GM19438 (cell line): ENCODE results near the gene FAM168A.

Experiments used
- ATAC-seq: cut with Tn5 transposase; IDR thresholded peaks from one replicate; pipeline ENCODE4 v1.9.1; 2021; ENCODE audit warnings: low read depth; ENCODE audit not compliant: unreplicated experiment

FAM168A gene

DNA sequence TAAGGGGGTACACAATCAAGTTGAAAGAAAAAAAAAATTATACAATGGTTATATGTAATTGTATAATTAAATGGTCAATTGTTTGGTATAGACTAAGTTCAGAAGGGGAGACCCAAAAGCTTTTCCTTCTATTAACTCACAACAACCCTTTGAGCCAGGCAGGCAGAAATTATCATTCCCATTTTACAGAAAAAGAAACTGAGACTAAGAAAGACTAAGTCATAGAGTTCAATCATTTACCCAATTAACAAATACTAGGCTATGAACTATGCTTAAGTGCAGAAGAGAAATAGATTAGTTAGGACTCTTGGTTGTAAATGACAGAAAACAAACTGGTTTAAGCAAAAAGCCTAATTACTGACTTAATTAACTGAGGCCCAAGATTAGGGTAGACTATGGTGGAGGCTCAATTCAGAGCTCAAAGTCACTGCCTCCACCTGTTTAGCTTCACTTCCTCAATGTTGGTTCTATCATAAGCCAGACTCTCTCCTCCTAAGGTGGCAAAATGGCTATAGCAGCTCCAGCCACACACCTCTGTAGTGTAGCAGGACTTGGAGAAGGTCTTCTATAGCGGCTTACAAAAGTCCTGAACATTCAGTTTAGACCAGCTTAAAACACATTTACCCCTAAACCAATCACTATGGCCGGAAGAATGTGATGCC lies 34.2 kb downstream of the FAM168A start:
- ATAC-seq, result no peak

DNA sequence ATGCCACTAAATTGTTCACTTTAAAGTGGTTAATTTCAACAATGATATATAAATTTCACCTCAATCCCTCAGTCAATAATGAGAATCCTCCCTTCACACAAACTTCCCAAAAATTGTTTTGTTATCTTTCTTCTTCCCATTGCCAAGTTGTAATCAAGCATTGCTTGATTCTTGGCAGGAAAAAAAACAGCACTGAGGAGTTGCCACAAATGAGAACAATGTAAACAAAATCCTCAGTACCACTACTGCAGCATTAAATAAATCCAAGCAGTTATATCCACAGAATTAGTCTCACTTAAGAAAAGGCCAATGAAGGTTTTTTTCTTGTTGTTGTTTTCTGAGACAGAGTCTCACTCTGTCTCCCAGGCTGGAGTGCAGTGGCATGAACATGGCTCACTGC lies 38.2 kb downstream of the FAM168A start:
- no peak for ATAC-seq

DNA sequence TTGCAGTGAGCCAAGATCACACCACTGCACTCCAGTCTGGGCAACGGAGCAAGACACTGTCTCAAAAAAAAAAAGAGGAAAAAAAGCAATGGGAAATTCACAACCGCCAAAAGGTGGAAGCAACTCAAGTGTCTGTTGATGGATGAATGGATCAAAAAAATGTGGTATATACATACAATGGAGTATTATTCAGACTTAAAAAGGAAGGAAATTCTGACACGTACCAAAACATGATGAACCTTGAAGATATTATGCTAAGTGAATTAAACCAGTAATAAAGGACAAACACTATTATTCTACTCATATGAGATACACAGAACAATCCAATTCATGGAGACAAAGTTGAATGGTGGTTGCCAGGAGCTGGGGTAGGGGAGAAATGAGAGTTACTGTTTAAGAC lies 40.9 kb downstream of the FAM168A start:
- no peak for ATAC-seq

DNA sequence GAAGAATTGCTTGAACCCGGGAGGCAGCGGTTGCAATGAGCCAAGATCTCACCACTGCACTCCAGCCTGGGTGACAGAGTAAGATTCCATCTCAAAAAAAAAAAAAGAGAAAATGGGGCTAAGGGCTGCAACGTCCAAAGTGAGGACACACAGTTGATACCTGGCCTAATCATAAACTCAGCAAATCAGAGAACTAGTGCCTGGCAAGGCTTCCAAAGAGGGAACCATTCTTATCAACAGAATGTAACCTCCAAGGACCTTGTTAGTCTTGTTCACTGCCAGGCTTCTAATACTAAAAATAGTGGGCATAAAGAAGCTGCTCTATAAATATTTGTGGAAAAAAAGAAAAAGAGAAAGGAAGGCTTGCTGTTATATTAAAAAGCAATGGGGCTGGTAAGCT lies 42.3 kb downstream of the FAM168A start:
- no peak for ATAC-seq

DNA sequence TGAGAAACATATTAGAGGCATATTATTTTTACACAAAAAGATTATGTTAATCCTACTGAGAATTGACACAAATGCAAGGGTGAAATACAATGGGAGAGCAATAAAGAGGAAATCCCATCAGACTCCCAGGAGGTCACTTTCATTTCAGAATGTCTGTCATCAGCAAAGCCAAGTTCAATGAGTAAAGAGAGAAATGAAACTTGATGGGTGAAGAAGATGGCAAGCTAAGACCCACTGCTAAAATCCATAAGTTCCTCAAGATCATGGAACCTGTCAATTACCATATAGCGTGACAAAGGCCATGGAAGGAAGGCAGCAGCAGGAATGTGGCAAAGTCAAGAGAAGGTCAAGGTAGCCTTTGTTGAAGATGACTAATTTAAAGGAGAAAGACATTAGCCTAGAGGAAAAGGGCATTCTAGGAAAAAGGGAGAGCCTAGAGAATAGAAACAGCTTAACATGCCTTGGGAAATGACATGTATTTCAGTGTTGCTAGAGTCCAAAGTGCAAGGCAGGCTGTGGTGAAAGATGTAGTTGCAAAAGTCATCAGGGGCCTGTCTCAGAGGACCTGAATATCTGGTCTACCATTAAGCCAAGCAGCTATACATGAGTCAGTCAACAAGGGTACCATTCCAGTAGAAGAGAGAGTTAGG lies 43.1 kb downstream of the FAM168A start:
- no peak for ATAC-seq

DNA sequence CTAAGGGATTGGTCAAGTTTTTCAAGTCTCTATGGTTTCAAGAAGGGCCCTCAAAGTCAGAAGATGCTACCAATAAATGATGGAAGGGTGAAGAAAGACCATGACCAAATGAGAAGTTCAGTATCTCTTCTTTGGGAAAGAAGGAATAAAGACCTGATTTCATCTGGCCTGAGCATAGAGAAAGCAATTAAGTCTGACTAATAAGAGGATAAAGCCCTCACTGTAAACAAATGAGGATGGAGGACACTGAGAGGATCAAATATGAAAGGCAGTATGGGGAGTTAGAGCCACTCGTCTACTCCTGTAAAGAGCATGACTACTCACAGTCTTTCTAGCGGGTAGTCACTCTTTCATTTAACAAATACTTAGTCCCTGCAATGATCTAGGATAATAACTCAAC lies 44.6 kb downstream of the FAM168A start:
- ATAC-seq, result no peak

DNA sequence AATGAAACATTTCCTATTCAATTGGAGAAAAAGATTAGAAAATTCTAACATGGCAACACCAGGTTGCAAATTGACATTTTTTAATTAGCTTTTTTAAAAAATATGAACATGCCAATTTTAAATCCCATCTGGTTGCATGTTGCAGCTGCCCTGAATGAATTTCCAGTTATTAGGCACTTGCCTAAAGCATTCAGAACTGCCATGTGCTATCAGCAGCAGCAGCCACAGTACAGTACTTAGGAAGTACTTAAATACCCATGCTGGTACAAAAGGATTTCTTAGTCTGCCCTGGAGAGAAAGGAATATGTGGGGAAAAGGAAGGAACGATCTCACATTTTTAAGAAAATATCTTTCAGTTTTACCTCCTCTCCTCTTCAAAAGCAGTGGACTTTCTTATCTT lies 46.2 kb downstream of the FAM168A start:
- ATAC-seq, result no peak

DNA sequence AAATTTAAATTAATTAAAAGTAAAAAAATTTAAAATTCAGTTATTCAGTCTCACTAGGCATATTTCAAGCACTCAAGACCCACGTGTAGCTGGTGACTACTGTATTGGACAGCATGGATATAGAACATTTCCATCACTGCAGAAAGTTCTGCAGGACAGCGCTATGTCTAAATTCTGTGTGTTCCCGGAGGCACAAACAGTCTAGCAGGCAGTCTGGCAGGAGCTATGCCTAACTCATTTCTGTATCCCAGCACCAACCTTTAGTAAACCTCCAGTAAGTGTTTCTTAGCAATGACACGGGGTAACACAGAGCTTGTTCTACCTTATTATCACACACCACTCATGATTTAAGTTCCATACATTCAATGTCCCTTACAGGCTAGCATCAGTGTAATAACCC lies 48.5 kb downstream of the FAM168A start:
- ATAC-seq, result no peak

DNA sequence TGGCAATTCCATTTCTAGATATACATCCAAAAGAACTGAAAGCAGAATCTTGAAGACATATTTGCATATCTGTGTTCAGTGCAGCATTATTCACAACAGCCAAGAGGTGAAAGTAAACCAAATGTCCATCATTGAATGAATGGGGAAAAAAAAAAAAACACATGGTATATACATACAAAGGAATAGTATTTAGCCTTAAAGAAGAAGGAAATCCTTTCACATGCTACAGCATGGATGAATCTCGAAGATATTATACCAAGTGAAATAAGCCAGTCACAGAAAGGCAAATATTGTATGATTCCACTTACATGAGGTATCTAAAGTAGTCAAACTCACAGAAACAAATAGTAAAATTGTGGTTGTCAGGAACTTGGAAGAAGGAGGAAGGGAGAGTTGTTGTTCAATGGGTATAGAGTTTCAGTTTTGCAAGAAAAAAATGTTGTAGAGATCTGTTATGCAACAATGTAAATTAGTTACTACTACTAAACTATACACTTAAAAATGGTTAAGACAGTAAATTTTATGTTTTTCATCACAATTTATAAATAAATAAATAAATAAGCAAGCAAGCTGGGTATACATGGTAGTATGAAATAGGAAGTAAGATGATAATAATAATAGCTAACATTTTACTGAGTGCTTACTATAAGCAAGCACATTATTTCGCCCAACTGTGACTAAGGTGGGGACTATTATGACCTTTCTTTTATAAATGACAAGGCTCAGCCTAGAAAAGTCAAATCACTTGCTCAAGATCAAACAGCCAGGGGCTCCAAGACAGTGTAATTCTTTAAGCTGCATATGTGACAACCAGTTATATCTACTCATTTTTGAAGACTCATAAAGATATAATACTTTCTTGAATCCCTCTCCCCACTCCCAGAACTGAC lies 50.0 kb downstream of the FAM168A start:
- no peak for ATAC-seq

DNA sequence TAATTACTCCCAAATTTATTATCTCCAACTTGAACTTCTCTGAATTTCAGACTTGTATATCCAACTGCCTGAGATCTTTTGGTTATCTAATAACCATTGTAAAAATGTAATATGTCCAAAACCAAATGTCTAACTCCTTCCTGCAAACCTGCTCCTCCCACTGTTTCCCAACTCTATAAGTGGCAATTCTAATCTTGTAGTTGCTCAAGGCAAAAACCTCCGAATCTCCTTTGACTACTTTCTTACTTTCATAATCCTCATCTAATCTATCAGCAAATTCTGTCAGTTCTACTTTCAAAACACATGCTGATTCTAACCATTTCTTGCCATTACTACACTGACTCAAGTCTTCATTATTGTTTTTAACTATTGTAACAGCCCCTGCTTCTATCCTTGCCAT lies 55.7 kb downstream of the FAM168A start:
- no peak for ATAC-seq

DNA sequence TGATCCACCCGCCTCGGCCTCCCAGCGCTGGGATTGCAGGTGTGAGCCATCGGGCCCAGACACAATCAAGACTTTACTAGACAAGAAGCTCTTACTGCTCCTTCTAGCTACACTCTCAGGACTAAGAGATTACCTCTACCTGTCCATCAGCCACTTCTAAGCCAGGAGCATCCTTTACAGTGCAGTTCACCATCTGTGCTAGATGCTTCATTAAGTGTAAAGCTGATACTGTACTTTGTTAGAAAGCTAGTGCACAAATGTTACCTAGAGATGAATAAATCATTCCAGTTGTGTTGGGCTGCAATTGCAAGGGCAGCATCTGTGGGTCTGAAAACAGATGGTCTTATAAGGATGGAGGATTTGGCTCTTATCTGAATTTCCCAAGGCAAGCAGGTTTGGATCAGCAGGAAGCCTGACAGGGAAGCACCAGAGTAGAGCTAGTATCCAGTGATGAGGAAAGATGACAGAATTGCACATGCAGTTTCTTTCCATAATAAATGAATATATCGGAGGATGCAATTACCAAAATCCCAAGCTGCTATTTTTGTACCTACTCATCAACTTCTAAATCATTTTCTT lies 58.3 kb downstream of the FAM168A start:
- ATAC-seq, result no peak

DNA sequence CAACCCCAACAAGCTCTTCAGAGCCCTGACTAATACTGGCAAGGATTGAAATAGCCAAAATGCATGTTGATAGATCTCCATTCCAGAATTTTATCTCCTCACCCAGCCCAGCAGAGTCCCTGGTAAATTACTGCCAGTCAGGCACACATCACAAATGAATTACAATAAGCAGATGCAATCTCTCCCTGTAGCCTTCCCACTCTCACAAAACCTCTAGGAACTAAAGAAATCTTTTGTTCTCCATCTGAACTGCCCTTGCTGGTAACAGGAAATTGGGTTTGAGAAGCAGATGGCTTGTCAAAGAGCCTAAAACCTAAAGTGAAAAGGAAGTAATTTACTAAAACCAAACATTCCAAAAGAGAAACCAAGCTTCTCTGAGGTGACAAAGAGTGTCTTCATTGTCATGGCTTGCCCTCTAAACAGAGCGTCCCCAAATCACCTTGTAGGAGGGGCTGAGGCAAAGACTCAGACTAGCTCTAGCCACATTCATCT lies 59.5 kb downstream of the FAM168A start:
- ATAC-seq, result no peak

DNA sequence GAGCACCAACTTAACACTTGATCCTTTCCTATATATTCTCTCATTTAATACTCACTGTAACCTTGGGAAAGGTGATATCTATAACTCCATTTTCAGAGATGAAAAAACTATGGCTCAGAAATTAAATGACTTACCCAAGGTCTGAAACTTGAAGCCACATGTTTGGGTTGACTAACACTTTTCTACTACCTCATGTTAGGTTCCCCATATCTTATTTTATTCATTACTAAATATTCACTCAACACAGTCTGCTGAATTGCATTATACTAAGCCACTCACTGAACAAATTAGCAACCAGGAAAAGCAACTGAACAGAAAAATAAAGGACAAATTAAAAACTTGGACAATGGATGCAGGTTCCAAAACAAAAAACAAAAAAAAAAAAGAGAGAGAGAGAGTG lies 59.9 kb downstream of the FAM168A start:
- ATAC-seq, result no peak

DNA sequence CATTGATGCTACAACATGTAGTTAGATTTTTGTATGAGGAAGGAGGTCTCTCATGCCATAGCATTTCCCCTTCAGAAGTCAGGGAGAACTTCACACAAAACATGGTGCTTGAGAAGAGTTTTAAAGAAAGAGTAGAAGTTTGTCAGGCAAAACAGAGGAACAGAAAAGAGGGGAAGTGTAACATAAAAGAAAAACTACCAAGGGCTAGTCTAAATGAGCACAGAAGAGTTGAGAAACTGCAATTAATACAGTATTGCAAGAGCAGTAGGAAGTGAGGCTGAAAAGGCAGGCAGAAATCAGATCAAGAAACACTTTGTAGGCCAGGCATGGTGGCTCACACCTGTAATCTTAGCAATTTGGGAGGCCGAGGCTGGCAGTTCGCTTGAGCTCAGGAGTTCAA lies 61.0 kb downstream of the FAM168A start:
- ATAC-seq, result no peak

DNA sequence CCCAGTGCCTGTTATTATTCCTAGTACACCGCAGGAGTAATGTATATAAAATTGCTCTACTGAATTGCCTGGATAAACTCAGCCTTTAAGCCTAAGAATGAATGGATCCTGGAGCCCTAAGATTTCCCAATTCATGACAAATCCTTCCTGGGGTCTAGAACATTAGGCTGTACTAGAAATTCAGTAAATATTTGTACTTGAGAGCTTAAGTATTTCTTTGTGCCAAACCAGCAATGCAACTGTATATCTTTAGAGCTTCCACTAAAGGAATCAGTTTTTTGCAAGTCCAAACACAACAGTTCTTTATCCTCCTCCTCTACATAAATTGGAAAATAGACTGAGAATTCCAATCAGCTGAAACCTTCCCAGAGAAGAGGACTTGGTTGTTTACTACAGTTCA lies 65.6 kb downstream of the FAM168A start:
- no peak for ATAC-seq

DNA sequence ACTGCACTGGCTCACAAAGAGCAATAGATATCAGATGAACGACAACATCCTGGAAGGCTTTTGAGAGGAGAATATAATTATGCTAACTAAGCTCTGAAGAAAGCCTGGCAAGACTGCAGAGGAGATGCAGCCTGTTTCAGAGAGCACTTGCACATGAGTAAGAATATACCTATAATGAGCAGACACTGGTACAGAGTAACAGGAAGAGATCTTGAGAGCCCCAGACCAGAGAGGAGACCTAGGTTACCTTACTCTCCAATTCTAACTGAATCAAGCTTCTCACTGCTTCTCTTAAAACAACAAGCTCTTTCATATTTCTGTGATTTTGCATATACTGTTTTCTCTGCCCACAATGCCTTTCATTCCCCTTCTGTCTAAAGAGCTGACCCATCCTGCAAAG lies 66.5 kb downstream of the FAM168A start:
- no peak for ATAC-seq

DNA sequence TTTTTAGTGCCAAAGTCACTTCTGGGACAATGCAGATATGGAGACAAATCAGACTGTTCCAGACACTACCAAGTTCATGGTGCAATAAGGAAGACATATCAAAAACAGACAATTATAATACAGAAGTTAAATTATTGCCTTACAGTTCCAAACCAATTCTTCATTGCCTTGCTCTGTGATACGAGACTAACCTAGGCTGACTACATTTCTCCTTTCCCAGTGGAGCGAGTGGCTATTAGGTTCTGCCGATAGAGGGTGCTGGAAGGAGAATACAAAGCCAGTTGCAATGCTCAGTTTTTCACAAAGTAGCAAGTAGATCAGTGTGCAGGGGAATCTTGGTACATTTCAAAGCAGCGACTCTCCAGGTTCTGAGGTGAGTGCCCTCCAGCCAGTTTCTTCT lies 67.8 kb downstream of the FAM168A start:
- ATAC-seq, result no peak

DNA sequence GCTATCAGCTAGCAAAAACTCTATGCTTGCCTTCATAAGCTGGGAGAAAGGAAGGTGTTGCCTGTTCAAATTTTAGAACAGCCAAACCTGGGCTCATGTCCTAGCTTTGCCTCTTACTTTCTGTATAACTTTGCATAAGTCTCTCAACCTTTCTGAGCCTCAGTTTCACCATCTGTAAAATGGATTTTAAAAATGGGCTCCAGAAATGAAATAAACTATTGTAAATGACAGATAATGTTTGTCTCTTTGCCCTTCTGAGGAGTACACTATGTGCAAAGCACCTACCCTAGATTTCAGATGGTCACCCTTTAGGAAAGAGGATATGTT lies 68.7 kb downstream of the FAM168A start:
- ATAC-seq, result no peak

DNA sequence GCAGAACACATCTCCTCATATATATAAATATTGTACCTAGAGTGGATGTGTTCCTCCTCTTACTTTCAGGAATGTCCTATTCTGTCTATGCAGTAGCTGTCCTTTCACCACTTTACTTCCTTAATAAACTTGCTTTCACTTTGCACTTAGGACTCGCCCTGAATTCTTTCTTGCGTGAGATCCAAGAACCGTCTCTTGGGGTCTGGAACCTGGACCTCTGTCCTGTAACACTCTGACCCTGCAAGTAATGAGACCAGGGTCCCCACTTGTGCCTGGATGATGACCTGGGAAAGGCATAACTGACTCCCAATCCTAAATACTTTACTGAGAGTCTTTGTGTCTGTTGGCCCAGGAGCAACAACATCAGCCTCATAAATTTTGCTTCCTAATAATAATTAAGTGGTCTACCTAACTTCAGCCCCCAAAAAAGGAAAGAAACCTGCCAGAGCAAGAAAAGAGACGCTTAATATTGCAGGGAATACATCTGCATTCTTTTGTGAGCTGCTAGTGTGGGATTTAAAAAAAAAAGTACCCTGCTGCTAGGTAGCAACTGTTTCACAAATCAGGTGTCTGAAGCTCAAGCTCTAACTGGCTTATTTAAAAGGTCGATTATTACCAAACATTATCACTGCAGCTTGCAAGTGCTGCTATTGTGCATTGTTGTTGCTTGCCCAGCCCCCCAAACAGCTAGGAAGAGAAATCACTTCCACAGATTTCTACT lies 69.3 kb downstream of the FAM168A start:
- ATAC-seq, result no peak

DNA sequence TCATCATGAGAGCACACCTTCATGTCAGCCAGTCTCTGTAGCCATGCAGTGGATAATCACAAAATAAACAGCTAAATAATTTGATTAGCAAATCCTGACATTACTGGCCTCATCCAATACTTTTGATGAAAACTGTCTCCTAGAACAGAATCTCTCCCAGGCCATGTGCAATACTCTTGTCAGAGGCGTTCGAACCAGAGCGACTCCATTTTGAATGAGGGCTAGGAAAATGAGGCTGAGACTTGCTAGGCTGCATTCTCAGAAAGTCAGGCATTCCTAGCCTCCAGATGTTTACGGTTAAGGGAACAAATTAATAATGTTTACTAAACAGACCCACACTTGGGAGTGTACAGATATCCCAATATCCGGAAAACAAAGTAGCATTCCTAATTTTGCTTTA lies 69.9 kb downstream of the FAM168A start:
- no peak for ATAC-seq

DNA sequence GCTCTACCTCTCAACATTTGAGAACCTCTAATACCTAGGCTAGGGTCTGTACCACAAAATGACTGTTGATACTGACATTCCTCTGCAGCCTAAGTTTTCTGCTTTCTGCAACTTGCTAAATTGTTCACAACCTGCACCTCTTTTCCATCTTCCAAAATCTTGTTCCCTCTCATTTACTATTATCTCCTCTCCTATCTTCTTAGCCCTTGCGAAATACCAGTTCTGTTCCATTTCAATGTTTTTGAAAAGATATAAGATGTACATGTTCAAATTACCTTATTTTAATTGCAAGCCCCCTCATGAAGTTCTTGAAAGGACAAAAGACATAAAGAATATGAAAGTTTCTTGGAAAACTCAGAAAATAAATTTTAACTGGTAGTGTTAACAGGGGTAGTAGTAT lies 72.3 kb downstream of the FAM168A start:
- no peak for ATAC-seq
